ENCODE measurements around the gene CAMK2D.

The CAMK2D gene

GRCh38 chr4:113497154-113497884 is 264.2 kb downstream of the CAMK2D start:
- no peaks in the 10 kb centered on the region for H3K36me3 ChIP-seq (replicated peaks; ENCODE audit: insufficient read depth, low read length)

GRCh38 chr4:113496698-113497097 is 264.8 kb downstream of the CAMK2D start:
- Histone ChIP-seq H3K27me3 (replicated peaks; ENCODE audit: insufficient read depth, low read length) (no peaks in the 10 kb centered on the region), H3K4me1 (ENCODE audit: low read length) (no peaks in the 10 kb centered on the region), H3K9me3 (replicated peaks; ENCODE audit: insufficient read depth, low read length) (no peaks in the 10 kb centered on the region), H4K20me1 (ENCODE audit: insufficient read depth, low read length) (no peaks in the 10 kb centered on the region), H3K79me2 (ENCODE audit: low read length) (no peaks in the 10 kb centered on the region), H3F3A (ENCODE audit: insufficient read depth, low read length) (no peaks in the 10 kb centered on the region), H3K4me2 (ENCODE audit: low read depth, low read length) (no peak overlapping the region), H3K9ac (ENCODE audit: low read length) (no peak overlapping the region), H2AFZ (ENCODE audit: low read length) (no peak overlapping the region), H3K27ac (ENCODE audit: low read length) (no peak overlapping the region), H3K9me2 (replicated peaks; ENCODE audit: insufficient read depth, low read length) (no peaks in the 10 kb centered on the region), H3K36me3 (replicated peaks; ENCODE audit: insufficient read depth, low read length) (no peaks in the 10 kb centered on the region), H3K4me3 (ENCODE audit: low read length) (no peak overlapping the region)
- DNase-seq, result no peak
- TF ChIP-seq CTCF (IDR thresholded peaks at IDR 0.05; ENCODE audit: low read length) (no peak), EZH2phosphoT487 (IDR thresholded peaks at IDR 0.05; ENCODE audit: low read length) (no peak), EZH2 (optimal IDR thresholded peaks at IDR 0.05; ENCODE audit: low read depth, low read length) (no peak)

More at GRCh38 chr4:113497154-113497884, 264.2 kb downstream of the CAMK2D start:
- H3K4me2 ChIP-seq (ENCODE audit: low read depth, low read length), result no peak overlapping the region
- no peaks in the 10 kb centered on the region for H3K79me2 ChIP-seq (ENCODE audit: low read length)
- H3K27ac ChIP-seq (ENCODE audit: low read length), result no peak overlapping the region
- H2AFZ ChIP-seq (ENCODE audit: low read length), result no peak overlapping the region
- no peak for TF ChIP-seq EZH2phosphoT487 (IDR thresholded peaks at IDR 0.05; ENCODE audit: low read length)
- TF ChIP-seq EZH2 (optimal IDR thresholded peaks at IDR 0.05; ENCODE audit: low read depth, low read length), result no peak
- H3F3A ChIP-seq (ENCODE audit: insufficient read depth, low read length), result no peaks in the 10 kb centered on the region
- H3K4me3 ChIP-seq (ENCODE audit: low read length), result no peak overlapping the region
- DNase-seq, result no peak
- no peaks in the 10 kb centered on the region for H3K9me2 ChIP-seq (replicated peaks; ENCODE audit: insufficient read depth, low read length)
- H3K27me3 ChIP-seq (replicated peaks; ENCODE audit: insufficient read depth, low read length), result no peaks in the 10 kb centered on the region
- H3K9me3 ChIP-seq (replicated peaks; ENCODE audit: insufficient read depth, low read length), result no peaks in the 10 kb centered on the region
- no peaks in the 10 kb centered on the region for H4K20me1 ChIP-seq (ENCODE audit: insufficient read depth, low read length)
- H3K9ac ChIP-seq (ENCODE audit: low read length), result no peak overlapping the region
- no peaks in the 10 kb centered on the region for H3K4me1 ChIP-seq (ENCODE audit: low read length)

- Histone ChIP-seq H3K4me2 (ENCODE audit: low read depth, low read length) (no peak overlapping the region), H2AFZ (ENCODE audit: low read length) (no peak overlapping the region)
These were observed 265.7 kb downstream of the CAMK2D start for GRCh38 chr4:113495790-113496189.

More at GRCh38 chr4:113495790-113496189, 265.7 kb downstream of the CAMK2D start:
- Histone ChIP-seq H3K9me3 (replicated peaks; ENCODE audit: insufficient read depth, low read length) (no peaks in the 10 kb centered on the region), H3K4me1 (ENCODE audit: low read length) (no peaks in the 10 kb centered on the region), H3K4me3 (ENCODE audit: low read length) (no peak overlapping the region), H3K36me3 (replicated peaks; ENCODE audit: insufficient read depth, low read length) (no peaks in the 10 kb centered on the region), H3K27ac (ENCODE audit: low read length) (no peak overlapping the region), H3K9me2 (replicated peaks; ENCODE audit: insufficient read depth, low read length) (no peaks in the 10 kb centered on the region), H3K9ac (ENCODE audit: low read length) (no peak overlapping the region), H3F3A (ENCODE audit: insufficient read depth, low read length) (no peaks in the 10 kb centered on the region), H4K20me1 (ENCODE audit: insufficient read depth, low read length) (no peaks in the 10 kb centered on the region), H3K79me2 (ENCODE audit: low read length) (no peaks in the 10 kb centered on the region), H3K27me3 (replicated peaks; ENCODE audit: insufficient read depth, low read length) (no peaks in the 10 kb centered on the region)
- TF ChIP-seq CTCF (IDR thresholded peaks at IDR 0.05; ENCODE audit: low read length), result no peak
- no peak for TF ChIP-seq EZH2 (optimal IDR thresholded peaks at IDR 0.05; ENCODE audit: low read depth, low read length)
- TF ChIP-seq EZH2phosphoT487 (IDR thresholded peaks at IDR 0.05; ENCODE audit: low read length), result no peak
- DNase-seq, result no peak
